HG02623 (cell line): ENCODE measurements around the gene C10orf71.

Source experiments
- ATAC-seq: cut with Tn5 transposase; IDR thresholded peaks from one replicate; pipeline ENCODE4 v1.9.1; 2021; ENCODE audit warnings: moderate library complexity; ENCODE audit not compliant: unreplicated experiment

Gene C10orf71

DNA sequence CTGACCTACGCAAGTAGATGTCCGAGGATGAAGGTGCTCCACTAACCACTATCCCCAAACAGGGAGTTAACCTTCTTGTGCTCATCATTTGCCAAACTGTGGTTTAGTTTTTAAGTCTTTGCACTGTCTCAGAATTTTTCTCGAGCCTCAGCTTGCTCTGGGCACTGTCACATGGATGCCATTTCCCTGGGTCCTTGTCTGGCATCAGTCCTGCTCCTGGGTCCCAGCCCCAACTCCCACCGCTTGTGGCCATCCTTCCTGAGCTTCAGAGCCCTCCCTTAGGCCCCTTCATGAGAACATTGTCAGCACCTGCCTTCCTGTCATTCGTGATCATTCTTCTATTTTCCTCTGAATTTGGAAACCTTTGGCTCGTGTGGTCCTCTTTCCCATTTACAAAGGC lies 33.8 kb downstream of the C10orf71 start:
- ATAC-seq, result no peak

- ATAC-seq, result no peak
These were observed 34.2 kb downstream of the C10orf71 start for GRCh38 chr10:49333192-49333591.

DNA sequence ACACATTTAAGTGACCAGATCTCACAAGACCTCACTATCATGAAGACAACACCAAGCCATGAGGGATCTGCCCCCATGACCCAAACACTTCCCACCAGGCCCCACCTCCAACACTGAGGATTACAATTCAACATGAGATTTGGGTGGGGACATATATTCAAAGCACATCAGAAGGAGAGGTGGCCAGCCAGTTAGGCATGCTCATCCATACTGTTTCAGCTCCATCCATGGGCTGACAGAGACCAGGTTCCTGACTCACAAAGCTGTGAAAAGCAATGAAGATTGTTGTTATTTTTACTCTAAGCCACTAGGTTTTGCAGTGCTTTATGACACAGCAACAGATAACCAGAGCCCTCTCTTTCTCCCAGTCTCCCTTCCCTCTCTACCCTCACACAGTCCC lies 36.0 kb downstream of the C10orf71 start:
- ATAC-seq, result no peak

DNA sequence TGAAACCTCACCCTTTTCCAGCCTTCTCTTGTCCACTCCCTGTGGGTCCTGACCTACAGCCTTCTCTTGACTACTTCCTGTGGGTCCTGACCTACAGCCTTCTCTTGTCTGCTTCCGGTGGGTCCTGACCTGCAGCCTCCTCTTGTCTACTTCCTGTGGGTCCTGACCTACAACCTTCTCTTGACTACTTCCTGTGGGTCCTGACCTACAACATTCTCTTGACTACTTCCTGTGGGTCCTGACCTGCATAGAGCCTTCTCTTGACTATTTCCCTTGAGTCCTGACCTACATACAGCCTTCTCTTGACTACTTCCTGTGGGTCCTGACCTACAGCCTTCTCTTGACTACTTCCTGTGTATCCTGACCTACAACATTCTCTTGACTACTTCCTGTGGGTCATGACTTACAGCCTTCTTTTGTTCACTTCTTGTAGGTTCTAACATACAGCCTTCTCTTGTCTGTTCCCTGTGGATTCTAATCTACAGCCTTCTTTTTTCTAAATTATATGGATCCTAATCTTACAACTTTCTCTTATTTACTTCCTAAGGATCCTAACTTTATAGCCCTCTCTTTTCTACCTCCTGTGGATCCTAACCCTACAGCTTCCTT lies 36.5 kb downstream of the C10orf71 start:
- no peak for ATAC-seq

- ATAC-seq, result no peak
These were observed 39.6 kb downstream of the C10orf71 start for GRCh38 chr10:49338604-49339003.

DNA sequence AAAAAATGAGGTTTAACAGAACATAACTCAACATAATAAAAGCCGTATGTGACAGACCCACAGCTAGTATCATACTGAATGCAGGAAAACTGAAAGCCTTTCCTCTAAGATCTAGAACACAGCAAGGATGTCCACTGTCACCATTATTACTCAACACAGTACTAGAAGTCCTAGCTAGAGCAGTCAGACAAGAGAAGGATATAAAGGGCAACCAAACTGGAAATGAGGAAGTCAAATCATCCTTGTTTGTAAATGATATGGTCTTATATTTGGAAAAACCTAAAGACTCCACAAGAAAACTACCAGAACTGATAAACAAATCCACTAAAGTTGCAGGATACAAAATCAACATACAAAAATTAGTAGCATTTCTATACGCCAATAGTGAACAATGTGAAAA lies 45.9 kb downstream of the C10orf71 start:
- ATAC-seq, result no peak

- no peak for ATAC-seq
These were observed 48.4 kb downstream of the C10orf71 start for GRCh38 chr10:49347342-49347741.

- ATAC-seq, result no peak
These were observed 48.9 kb downstream of the C10orf71 start for GRCh38 chr10:49347827-49348226.

DNA sequence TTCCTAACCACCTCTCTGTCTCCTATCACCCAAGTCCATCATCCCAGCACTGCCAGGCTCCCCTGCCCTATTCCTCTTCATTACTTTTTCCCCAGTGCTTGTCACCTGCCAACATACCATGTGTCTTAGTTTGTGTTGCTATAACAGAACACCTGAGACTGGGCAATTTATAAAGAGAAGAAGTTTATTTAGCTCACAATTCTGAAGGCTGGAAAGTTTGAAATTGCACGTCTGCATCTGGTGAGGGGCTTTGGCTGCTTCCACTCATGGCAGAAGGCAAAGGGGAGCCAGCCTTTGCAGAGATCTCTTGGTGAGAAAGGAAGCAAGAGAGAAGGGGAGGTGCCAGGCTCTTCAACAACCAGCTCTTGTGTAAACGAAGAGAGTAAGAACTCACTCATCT lies 49.6 kb downstream of the C10orf71 start:
- ATAC-seq, result no peak

DNA sequence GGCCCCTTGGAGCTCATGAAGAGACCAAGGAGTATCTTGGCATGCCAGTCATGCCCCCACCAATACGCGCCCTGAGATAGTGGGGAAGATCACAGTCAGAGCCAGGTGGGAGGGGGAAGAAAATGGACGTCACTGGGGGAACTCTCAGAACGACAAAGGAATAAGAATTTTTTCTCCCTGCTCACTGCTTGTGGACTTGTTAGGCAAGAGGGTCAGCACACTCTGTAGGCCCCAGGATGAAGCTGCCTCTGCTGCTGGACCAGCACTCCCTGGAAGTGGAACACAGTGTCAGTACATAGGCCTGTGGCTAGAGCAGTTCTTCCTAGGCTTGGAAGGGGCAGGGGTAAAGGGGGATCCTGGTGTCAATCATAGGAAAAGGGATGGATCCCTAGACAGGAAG lies 50.4 kb downstream of the C10orf71 start:
- no peak for ATAC-seq

DNA sequence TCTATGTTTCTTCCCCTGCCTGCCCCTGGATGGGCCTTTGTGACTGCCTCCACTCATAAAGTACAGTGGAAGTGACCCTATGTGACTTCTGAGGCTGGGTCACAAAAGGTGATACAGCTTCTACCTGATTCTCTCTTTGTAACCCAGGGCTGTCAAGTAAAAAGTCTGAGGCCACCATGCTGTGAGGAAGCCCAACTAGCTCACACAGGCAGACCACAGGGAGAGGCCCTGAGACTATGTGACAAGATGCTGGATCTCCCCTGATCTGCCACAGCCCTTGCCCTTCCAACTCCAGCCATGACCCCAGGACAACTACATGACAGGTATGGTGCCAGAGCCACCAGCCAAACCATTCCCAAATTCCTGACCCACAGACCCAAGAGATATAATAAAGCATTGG lies 51.2 kb downstream of the C10orf71 start:
- no peak for ATAC-seq

DNA sequence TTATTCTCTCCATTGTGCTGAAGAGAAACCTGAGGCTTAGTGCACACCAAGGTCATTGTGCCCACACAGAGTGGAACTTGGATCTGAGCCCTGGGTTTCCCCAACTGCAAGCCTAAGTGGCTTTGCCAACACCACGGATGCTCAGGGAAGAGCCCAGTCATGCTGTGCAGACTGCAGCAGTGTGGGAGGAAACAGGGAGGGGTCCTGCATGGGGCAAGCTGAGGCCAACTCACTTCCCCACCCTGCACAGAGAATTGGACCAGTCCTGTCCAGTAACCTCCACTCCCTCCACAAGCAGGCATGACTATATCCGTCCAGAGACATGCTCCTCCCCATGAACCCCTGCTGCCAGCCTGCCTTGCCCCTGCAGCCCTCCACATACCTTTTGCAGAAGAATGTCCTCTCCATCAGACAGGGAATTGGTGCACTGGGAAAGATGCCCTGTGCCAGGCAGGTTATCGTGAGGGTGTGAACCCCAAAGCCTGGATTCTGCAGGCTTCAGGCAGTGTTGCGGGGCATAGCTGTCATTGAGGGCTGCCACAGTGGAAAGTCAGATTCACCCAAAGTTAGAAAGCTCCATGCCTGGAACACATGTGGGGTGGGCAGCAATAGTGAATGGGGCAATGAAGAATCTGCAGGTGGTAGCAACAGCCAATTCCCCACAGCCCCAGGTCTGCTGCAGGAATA lies 52.0 kb downstream of the C10orf71 start:
- no peak for ATAC-seq

GRCh38 chr10:49351669-49352068 lies 52.7 kb downstream of the C10orf71 start:
- ATAC-seq, result no peak

- no peak for ATAC-seq
These were observed 53.4 kb downstream of the C10orf71 start for GRCh38 chr10:49352323-49352722.

- ATAC-seq, result no peak
These were observed 54.3 kb downstream of the C10orf71 start for GRCh38 chr10:49353026-49353894.

DNA sequence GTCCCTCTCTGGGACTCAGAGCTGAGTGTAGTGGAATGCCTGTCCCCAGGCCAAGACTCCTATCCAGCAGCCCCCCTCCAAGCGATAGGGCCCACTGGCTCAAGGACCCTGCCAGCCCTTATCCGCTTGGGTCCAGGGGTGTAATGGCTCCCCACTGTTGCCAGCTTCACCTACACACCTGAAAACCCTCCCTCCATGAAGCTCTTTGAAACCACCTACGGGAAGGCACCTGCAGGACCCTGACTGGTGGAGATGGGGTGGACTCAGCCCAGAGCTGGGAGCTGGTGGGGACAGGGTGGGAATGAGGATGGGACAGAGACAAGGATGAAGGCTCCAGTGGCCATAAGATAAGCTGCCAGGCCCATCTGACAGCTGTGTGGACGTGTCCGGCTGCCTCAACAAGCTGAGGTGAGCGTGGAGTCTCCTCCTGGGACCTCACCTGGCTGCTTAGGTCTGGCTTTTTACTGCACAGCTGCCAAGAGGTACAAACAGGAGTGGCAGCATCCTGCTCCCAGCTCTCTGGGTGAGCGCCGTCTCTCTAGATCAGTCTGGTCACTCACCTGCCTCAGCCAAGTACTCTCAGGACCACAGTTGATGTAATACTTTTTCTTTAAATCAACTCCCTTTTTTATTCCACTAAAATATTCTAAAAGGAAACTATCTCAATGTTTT lies 55.1 kb downstream of the C10orf71 start:
- no peak for ATAC-seq

- ATAC-seq, result no peak
These were observed 55.6 kb downstream of the C10orf71 start for GRCh38 chr10:49354593-49354992.

DNA sequence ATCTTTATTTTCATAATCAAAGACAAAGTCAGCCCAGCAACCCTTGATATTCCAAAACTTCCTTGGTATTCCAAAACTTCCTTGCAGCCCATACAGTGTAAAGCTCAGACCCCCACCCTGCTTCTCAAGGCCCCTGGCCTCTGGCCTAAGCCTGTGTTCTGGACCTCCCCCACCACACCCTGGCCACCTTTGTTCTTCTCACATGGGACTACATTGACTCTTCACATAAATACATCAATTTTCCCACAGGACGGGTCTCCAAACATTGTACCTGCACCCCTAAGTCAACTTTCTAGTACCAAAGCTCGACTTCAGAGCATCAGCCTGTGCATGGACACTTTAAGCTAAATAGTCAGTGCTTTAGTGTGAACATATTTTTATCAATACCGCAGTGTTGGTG lies 56.3 kb downstream of the C10orf71 start:
- no peak for ATAC-seq

- ATAC-seq, result no peak
These were observed 57.2 kb downstream of the C10orf71 start for GRCh38 chr10:49356181-49356580.

DNA sequence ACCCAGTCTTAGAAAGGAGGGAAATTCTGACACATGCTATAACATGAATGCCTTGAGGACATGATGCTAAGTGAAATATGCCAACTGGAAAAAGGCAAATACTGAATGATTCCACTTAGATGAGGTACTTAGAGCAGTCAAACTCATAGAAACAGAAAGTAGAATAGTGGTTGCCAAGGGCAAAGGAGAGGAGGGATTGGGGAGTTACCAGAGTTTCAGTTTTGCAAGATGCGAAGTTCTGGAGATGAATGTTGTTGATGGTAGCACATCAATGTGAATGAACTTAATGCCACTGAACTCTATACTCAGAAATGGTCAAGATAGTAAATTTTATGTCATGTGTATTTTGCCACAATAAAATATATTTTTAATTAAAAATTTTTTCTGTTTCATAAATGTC lies 58.0 kb downstream of the C10orf71 start:
- ATAC-seq, result peak; percentile 47

- no peak for ATAC-seq
These were observed 58.9 kb downstream of the C10orf71 start for GRCh38 chr10:49357910-49358309.
